Stimulated activated naive CD8-positive, alpha-beta T cell treated with anti-CD3 and anti-CD28 coated beads, Interleukin-15, Interleukin-2, amounts not matched to agents 100 U/mL and 50 U/mL, for 24 hours (primary cell): ENCODE measurements around the gene SCD5.
A peak's percentile ranks its signal among the peaks of the same experiment; 100 is the strongest.

ENCODE experiments used
- ATAC-seq: fragments of 150-1000 bp; cut with Tn5 transposase; one replicate; pipeline ENCODE4 v1.10.0; 2021
- DNase-seq: peaks from one replicate; pipeline ENCODE4 v3.0.0; 2021

The SCD5 gene

GRCh38 chr4:82797040-82797404 lies 1.6 kb downstream of the SCD5 start:
- DNase-seq, result peak; percentile 4
- no peak for ATAC-seq

DNA sequence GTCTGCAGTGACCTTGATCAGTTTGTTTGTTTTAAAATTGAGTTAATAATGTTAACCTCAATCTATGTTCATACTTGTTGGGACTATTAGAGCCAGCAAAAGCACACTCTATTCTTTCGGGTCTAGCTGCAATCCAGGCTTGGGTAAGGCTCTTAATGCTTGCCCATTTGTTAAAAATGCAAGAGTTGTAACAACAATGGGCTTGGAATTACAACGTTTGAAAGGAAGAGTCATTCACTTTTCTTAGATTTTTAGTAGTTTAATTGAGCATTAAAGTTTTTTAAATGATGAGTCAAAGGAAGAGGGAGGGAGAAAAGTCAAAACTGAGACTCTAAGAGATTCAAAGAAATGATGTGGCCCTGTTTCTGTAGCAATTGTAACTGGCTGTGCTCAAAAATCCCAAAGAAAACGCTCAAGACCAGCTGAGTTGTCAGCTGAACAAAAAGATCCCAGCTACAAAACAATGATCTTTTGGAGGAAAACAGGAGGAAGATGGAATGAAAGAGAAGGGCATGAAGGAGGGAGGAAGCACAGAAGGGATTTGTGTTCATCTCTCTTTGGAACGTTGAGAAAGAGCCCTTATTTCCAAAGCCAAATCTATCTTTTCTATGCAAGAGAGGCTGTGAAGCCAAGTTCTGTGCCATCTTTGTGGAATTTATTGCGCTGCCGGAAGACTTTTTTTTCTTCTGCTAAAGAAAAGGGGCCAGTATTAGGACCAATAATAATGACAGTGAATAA lies 5.5 kb downstream of the SCD5 start:
- no peak for ATAC-seq
- DNase-seq, result no peak

GRCh38 chr4:82791179-82791578 lies 7.4 kb downstream of the SCD5 start:
- no peak for DNase-seq
- ATAC-seq, result no peak

GRCh38 chr4:82790060-82790660 lies 8.4 kb downstream of the SCD5 start:
- ATAC-seq (no peak), DNase-seq (no peak)

DNA sequence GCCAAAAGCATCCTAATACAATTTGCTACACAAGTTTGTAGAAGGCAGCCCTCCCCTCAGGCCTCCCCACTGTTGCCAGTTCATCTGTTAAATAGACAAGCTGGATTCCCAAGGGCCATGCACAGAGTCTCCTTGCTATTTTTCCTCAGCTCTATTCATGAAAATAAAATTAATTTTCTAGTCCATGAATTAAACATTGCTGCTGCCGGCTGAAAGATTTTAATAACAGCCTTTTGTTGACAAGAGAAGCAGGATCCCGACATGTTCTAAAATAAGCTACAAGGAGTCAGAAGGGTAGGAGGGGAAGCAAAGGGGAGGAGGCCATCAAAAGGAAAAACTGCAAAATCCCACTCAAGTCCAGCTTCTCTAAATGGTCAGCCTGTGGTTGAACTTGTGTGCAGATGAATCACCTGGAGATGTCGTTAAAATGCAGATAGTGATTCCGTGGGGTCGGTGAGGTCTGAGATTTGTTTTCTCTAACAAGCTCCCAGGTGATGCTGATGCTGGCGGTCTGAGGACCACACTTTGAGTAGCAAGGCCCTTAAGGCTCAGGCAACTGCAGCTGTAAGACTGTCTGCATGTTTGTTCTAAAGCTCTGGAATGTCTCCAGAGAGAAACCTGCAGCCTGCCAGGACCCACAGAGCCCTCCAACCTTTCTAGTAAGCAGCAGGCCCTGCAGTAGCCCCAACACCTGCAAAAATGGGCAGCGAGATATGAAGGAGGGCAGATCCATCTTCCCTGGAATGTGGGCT lies 9.4 kb downstream of the SCD5 start:
- ATAC-seq (no peak), DNase-seq (no peak)

DNA sequence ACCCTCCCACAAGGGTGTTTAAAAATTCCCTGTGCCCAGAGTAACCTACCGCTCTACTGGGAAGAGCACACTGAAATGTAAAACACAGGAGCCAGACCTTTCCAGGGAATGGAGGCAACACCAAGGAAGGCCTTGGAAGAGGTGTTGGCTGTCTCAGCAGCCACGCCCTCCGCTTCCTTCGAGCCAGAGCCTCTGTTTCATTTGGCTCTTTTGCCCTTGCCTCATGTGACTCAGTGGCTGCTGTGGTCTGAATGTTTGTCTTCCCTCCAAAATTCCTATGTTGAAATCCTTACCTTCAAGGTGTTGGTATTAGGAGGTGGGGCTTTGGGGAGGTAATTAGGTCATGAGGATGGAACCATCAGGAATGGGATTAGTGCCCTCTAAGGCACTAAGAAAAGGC lies 11.3 kb downstream of the SCD5 start:
- ATAC-seq, result no peak
- DNase-seq, result no peak

- ATAC-seq (no peak), DNase-seq (no peak)
Measured at GRCh38 chr4:82786828-82787227, 11.8 kb downstream of the SCD5 start.

GRCh38 chr4:82785611-82786400 lies 12.8 kb downstream of the SCD5 start:
- ATAC-seq (no peak), DNase-seq (no peak)

- ATAC-seq, result no peak
- DNase-seq, result no peak
Measured at GRCh38 chr4:82784681-82785610, 13.7 kb downstream of the SCD5 start.

GRCh38 chr4:82782626-82783345 lies 15.8 kb downstream of the SCD5 start:
- DNase-seq, result no peak
- no peak for ATAC-seq

GRCh38 chr4:82780752-82781231 lies 17.8 kb downstream of the SCD5 start:
- ATAC-seq (no peak), DNase-seq (no peak)

DNA sequence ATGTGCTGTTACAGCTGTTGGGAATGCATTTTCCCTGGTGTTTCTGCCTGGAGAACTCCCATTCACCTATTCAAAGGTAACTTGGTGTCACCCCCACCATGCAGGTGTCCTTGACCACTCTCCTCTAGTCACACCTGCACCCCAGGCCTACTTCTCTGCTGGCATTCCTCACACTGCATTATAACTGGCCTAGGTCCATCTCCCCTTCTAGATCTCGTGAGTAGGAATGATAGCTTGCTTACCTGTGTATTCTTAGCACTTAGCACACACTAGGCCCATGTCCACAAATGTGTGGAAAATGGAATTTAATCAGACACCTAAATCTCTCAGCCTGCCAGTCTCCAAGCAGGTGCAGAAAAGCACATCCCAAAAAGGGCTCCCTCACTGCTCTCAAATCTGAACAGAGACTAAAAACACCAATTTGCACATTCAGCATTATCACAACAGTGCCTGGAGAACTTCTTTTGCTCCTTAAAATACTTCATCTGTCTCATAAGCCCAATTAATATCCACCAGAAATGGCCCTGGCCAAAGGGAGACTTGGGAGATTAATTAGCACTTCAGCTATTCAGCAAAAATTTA lies 18.3 kb downstream of the SCD5 start:
- DNase-seq (no peak), ATAC-seq (no peak)

DNA sequence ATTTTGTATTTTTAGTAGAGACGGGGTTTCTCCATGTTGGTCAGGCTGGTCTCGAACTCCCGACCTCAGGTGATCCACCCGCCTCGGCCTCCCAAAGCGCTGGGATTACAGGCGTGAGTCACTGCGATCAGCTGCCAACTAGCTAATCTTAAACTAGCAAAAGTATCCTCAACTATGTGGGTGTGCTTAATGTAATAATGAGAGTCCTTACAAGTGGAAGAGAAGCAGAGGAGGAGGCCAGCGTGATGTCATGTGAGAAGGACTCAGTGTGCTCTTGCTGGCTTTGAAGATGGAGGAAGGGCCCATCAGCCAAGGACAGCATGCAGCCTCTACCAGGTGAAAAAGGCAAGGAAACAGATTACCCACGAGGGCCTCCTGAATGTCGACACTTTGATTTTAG lies 19.6 kb downstream of the SCD5 start:
- no peak for ATAC-seq
- no peak for DNase-seq

- no peak for DNase-seq
- ATAC-seq, result no peak
Measured at GRCh38 chr4:82777857-82778525, 20.6 kb downstream of the SCD5 start.

GRCh38 chr4:82776925-82777542 lies 21.6 kb downstream of the SCD5 start:
- DNase-seq (no peak), ATAC-seq (no peak)

DNA sequence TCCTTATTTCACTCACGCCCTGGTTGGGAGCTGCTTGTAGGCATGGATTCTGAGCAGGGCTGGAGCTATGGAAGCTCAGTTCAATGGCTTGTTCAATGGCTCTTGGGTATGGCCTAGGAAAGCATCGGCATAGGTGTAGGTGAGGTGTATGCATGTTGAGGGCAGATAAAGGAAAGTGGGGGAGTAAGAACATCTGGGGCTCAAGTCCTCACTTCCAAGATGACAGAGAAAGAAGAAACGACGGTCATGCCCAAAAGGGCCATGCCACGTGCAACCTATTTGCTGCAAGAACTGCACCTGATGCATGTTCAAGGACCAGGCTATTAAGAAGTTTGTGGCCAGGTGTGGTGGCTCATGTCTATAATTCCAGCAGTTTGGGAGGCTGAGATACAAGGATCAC lies 23.4 kb downstream of the SCD5 start:
- no peak for DNase-seq
- no peak for ATAC-seq

DNA sequence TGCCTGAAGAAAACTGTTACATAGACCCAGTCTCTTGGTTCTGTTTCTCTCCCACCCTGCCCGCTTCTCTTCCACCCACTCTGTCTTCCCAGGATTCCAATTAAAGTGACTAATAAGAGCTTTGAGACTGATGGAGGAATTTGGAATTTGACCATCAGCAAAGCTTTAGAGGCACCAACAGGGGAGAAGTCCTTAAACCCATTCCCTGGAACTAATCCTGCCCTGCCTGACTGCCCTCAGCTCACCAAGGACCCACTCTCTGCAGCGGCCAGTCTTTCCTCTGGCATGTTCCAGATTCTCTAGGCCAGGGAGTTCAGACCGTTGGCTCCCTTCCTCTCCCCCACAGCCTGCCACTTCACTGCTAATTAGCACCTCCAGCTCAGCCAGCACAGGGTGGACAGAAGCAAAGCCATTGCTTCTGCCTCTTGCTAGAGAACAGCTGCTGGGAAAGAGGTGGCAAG lies 23.9 kb downstream of the SCD5 start:
- DNase-seq (no peak), ATAC-seq (no peak)

DNA sequence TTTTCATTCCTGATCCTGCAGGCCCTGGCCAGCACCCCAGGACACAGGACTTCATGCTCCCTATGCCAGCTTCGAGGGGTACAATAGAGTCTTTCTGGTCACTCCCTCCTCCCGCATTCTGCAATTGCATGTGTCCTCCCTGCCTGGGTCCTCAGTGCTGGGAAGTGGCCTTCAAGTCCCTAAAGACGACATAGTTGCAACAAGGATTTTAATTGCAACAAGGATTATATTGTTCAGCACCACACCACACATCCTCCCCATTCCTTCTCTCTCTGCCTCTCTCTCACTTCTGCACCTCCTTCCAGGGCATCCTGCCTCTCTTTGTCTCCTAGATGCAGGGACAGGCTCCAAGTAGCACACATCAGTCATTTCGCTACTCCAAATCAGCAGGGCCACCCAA lies 25.5 kb downstream of the SCD5 start:
- DNase-seq, result no peak
- no peak for ATAC-seq

DNA sequence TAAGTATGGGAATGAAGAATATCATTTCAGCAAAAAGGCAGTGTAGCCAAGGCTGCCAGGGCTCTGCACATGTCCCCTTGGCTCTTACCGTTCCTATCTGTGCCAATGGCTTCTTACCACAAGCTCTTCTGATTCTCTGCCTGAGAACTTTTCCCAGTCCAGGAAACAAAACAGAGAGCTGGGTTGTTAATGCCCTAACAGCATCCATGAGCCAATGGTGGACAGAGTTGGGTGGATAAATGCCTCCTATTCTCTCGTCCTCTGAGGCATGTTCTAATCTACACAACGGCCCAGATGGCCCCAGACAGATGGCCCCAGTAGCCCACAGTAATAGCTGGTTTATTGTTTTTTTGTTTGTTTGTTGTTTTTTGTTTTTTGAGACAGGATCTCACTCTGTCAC lies 28.0 kb downstream of the SCD5 start:
- ATAC-seq, result no peak
- no peak for DNase-seq
